SK-MEL-5 (cell line): Measurements from ENCODE around the gene HDAC4. TPM values are rescaled to one million over a fixed set of nuclear protein-coding genes. Genes with fewer than 3 reads are reported as not detected.
A peak's percentile ranks its signal among the peaks of the same experiment; 100 is the strongest.

Experiments
- DNase-seq: peaks from one replicate; pipeline ENCODE4 v3.0.0-alpha.2; 2016; ENCODE audit warnings: low read depth, low spot score
- in situ Hi-C: cut with HindIII; loops from 2 replicates; pipeline ENCODE4 v1.10.0; 2016; ENCODE audit warnings: low sequenced_read_pairs, high pct_unique_total_duplicates, low pct_unique_long_range_greater_than_20kb
- total RNA-seq: library from RNA; depleted of rRNA; stranded (reverse); fragments of >200 nt; shearing (Covaris generic); gene quantifications from 2 replicates; pipeline ENCODE4 v1.2.3, GENCODE V29; 2014

Gene HDAC4
- total RNA-seq, 1 experiment from 2014 or later, result 14.1 TPM

GRCh38 chr2:239402666-239403065 is 1.8 kb upstream of the HDAC4 start:
- DNase-seq, result no peak
- in situ Hi-C loops, result no loop called here

DNA sequence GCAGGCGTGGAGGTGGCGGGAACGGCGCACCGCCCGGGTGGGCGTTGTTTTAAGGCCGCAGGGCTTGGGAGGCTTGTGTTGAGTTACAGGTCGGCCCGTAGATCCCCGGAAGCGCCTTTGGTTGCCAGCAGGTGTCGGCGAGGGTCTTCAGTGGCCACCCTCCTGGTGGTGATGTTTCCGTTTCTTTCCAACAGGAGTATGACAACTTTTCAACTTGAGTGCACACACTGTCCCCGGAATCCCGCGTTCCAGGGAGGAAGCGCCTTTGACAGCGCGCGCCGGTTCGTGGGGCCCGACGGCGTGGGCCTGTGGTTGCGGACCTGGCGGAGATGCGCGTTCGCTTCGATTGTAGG is 1.0 kb upstream of the HDAC4 start:
- no peak for DNase-seq
- in situ Hi-C loops, result no loop called here

DNA sequence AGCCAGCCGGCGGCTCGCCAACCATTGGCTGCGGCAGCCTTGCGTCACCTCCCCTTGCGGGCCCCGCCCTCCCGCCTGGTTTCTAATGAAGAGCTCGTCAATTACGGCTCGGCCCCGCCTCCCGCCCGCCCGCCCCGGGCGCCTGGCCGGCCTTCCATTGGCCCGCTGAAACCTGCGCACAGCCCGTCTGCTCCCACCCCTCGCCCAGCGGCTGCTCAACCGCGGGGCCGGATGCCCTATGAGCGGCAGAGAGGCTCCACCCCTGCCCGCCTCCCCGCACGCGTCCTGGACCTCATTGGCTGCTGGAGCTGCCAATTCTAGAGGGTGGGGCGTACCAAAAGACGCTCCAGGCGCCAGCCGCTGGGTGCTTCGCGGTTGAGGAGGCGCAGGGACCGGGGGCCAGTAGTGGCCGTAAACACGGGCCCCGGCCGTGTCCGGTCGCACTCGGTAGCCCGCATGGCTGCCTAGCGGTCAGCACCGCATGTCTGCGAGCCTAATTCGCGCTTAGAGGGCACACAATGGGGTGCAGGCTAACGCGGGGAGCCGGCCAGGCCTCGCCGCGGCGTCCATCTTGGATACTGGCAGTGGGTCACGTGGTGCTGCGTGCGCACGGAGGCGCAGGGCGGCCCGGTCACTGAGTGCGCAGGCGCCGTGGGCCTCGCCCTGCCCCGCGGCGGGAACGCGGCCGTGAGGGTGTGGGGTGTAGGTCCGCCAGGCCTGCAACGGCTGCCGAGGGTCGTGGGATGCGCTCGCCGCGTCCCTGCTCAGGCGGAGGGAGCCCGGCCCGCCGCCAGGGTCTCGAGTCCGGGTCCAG is 454 bp upstream of the HDAC4 start:
- in situ Hi-C loops, result no loop called here
- peak; percentile 97 for DNase-seq

GRCh38 chr2:239399921-239400595 is 762 bp downstream of the HDAC4 start:
- no peak for DNase-seq
- in situ Hi-C loops, result no loop called here

DNA sequence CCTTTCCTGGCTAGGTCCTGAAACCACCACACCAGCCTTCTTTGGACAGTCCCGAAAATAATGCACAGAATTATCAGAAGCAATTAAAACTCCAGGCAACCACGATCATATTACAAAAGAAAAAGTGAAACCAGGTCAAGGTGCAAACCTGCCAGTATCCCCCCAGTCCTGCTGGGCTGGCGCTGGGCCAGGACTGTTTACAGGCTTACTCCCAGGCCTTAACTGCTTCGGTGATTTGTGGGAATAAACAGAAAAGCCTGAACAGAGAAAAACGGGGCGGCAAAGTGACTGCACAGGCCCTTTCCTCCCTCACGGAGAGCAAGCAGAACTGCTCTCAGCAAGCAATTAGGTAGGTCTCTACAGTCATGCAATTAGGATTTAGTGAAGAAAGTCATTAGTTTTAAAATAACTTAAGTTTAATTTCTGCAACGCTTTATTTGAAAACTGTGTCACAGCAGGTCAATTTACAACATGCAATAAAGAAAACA is 1.3 kb downstream of the HDAC4 start:
- in situ Hi-C loops, result no loop called here
- DNase-seq, result peak; percentile 21

DNA sequence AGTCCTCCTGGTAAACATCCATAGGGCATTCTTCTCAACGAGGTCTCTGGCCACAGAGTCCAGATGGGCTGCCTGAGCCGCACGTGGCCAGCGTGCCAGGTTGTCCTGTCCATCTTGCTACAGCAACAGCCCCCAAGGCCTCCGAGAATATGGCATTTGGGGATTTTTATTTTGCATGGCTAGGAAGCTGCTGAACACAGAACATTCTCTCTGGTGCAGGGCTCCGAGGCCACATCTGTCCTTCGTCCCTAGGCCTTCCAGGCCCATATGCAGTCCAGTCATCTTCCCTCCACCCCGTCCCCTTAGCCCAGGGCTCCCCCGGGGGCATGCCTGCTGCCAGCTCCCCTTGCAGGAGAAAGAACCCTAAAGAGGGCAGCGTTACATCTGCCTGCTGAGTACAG is 2.3 kb downstream of the HDAC4 start:
- in situ Hi-C loops, result no loop called here
- DNase-seq, result no peak

DNA sequence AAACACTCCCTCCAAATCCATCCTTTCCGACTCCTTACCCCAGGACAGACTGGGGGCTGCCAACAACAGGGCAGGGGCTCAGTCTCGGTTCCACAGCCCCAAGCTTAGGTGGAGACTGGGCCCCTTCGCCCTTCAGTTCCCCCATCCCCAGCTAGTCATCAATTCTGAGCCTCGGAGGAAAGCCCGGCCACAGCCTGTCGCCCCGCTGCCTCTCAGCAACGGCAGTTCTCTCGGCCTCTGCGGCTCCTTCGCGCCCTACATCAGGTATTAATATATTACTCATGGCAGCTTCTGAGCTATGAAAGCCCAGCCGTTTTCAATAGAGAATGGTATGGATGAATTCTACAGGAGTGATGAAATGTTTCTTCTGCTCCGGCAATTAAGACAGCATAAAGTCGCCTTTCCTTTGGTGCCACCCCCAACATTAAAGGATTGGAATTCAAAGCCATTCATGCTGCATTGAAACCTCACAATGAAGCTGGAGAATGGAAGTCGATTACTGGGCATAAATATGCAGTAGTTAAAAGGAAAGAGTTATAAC is 2.8 kb downstream of the HDAC4 start:
- in situ Hi-C loops, result no loop called here
- DNase-seq, result no peak

DNA sequence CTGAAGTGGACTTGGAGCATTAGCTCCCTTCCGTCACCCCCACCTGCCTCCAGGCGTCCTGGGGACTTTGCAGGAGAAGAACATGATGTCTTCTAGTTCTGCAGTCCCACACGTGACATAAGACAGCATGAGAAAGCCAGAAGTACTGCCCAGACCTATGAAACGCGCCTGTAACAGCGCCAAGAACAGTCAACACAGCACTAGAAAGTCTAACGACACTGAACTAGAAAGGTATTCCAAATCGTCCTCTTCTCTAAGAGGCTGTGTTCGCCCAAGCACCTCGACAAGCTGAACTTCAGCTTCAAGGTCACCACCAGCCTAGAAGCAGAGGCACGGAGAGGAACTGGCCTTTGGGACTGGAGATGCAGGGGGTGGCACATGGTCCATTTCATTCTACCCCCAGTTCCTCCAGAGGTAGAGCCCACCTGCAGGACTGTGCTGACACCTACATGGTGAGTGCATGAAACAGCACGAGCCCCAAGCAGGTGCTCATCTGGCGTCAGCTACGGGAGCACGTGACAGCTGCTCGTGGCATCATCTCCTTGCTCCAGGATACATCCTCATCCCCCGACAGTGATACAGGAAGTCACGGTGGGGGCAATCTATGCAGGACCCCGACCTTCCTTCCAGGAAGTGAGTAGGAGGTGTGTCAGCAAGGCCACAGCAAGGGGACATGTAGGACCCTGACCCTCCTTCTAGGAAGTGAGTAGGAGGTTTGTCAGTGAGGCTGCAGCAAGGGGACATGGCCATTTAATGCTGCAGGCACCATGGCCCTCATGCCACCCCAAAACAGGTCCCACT is 3.7 kb downstream of the HDAC4 start:
- DNase-seq, result no peak
- in situ Hi-C loops, result no loop called here

DNA sequence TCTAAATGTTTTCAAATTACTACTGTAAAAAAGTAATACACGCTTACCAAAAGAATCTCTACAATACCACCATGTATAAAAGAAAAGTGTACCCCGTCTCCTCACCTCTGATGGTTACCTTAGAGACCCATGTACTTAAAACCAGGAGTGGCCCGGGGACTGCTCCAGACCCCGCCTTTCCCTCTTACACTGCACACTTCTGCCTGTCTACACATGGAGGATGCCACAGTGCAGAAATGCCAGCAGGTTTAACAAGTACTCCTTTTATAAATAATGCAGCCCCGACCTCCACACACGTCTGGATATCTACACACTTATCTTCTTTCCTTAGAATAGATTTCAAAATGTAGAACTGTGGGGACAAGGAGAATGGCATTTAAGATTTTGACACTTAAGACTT is 5.3 kb downstream of the HDAC4 start:
- no peak for DNase-seq
- in situ Hi-C loops, result no loop called here

- no peak for DNase-seq
- in situ Hi-C loops, result no loop called here
Observed at GRCh38 chr2:239394978-239395377, 5.8 kb downstream of the HDAC4 start.

GRCh38 chr2:239394346-239394945 is 6.4 kb downstream of the HDAC4 start:
- no peak for DNase-seq

DNA sequence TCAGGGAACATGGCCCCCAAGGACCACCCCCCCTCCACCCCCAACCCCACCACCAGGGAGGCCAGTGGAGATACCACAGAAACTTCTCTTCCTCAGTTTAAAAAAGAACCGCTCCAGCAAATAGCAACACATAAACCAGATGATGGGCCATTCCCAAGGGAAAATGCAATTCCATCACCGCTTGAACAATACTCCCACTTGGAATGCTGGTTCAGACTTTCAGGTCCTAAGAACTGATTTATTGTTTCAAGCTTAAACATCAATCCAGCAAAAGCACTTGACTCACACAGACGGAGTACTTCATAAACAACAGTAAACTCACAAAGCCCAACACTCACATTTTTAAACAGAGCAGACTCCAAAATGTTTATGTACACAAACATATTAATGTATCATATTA is 6.9 kb downstream of the HDAC4 start:
- DNase-seq, result peak; percentile 55
- in situ Hi-C loops, result no loop called here

More at GRCh38 chr2:239394346-239394945, 6.4 kb downstream of the HDAC4 start:
- in situ Hi-C loops, result no loop called here

DNA sequence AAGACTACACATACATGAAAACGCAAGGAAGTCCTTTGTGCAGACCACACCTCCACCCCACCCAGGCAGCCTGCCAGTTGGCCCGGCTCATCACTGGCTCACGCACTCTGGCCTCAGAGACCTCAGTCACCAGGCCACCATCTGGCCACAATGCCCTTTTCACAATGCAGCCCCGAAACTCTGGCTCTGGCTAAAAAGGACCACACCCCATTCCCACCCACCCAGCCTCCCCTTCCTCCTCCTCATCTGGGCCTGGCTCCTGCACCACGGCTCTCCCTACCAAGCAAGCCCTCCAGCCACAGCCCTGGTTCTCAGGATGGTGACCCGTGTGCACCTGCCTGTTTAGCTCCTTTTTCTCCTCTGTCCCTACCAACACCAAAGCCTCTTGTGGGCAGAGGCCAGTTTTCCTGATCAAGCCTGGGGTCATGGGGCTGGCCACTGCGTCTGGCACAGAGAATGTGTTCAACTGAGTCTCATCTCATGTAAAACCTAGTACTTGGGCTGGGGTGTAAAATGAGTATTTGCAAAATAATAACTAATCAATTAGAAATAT is 7.4 kb downstream of the HDAC4 start:
- no peak for DNase-seq
- in situ Hi-C loops, result no loop called here

DNA sequence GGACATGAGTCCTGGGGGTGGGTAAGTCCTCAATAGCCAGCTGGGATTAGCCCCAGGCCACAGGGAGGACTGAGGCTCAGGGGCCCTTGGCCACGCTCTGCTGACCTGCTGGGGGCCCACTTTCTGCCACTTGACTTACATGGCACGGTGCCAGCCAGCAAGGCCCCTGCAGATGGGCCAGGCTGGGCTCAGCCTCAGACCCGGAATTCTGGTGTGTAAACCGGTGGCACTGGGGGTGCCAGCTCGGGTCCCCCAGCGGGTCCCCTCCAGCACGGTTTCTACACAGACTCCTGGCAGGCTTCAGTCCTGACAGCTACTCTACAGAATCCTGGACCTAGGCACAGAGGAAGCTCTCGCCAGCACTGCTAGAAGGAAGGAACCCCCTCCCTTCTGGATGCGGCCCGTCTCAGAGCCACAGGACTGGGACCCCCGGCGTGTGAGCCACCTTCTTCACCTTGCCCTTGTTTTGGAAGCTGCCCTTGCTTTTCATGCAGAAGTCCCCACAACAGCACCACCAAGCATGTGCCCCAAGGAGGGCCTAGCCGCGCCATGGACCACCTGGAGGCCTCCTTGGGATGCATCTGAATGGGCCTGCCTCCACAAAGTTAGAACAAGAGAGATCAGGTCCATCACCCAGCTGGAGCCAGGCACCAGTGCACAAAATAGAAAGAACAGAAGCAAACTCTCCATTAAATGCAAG is 8.0 kb downstream of the HDAC4 start:
- in situ Hi-C loops, result no loop called here
- DNase-seq, result no peak

- in situ Hi-C loops, result no loop called here
- DNase-seq, result no peak
Observed at GRCh38 chr2:239392072-239392357, 8.8 kb downstream of the HDAC4 start.

GRCh38 chr2:239391286-239392071 is 9.3 kb downstream of the HDAC4 start:
- DNase-seq, result no peak
- in situ Hi-C loops, result no loop called here
